Right cardiac atrium (tissue), 5 donors: ENCODE results near the gene NUP153. TPM values are rescaled to one million over a fixed set of nuclear protein-coding genes. Genes with fewer than 3 reads are reported as not detected.

Source experiments
- ATAC-seq, 2 donors: fragments of 200-7000 bp; cut with Tn5 transposase; one replicate each; pipeline versions ENCODE4 v1.8.0 to v1.9.1; 2020; ENCODE audit warnings: moderate library complexity in 2 of 2, mild to moderate bottlenecking in 1 of 2
- DNase-seq, 3 donors: peaks; one replicate each; pipeline ENCODE4 v3.0.0-alpha.2; 2020
- H3K27ac ChIP-seq: one replicate; pipeline ENCODE4 v1.5.1; 2013; ENCODE audit warnings: mild to moderate bottlenecking, low read length, control low read depth, moderate library complexity
- H3K27me3 ChIP-seq: one replicate; pipeline ENCODE4 v1.6.1; 2013; ENCODE audit not compliant: control insufficient read depth, insufficient read depth
- H3K4me1 ChIP-seq: one replicate; pipeline ENCODE4 v1.6.1; 2013; ENCODE audit warnings: low read length; ENCODE audit not compliant: control insufficient read depth, insufficient read depth
- H3K4me3 ChIP-seq: one replicate; pipeline ENCODE4 v1.5.1; 2013; ENCODE audit warnings: low read length, control low read depth
- H3K9me3 ChIP-seq: one replicate; pipeline ENCODE4 v1.6.1; 2013; ENCODE audit warnings: low read length; ENCODE audit not compliant: control insufficient read depth
- WGBS: extraction: QIAGEN DNeasy Blood & Tissue Kit; methylation state at CpG from one replicate; pipeline ENCODE4 v1.1.7; 2013; 5-methylcytosine and 5-hydroxymethylcytosine counted together
- intact Hi-C, 4 donors: fragments of 100-400 bp; cut with DNase I; formaldehyde crosslinking; loops; one replicate each; pipeline versions ENCODE4 v1.11.0 to v1.14.0; 2022 to 2023
- polyA plus RNA-seq: library from polyadenylated mRNA; stranded (reverse); fragments of 200-250 nt; gene quantifications from one replicate; pipeline ENCODE4 v1.2.3, GENCODE V29; 2013
- total RNA-seq, 4 donors: library from RNA; stranded (reverse); fragmentation: NEBNext Ultra II Directional; extraction: Animal tissue kit (Norgen Biotek cat#: 25700); gene quantifications; one replicate each; pipeline ENCODE4 v1.2.1, GENCODE V29; 2021
- donor health status: healthy with polysubstance abuse.
- donor health status: DM: no; HTN: yes; CAD: no.
- donor health status: DM: no; HTN: no; CAD: no.
- donor health status: DM: no; HTN: yes; CAD: no; lungs with severe emphysema.
- donor health status: DM: yes; HTN: yes; CAD: no.

NUP153 gene
- total and polyA plus RNA-seq, 5 donors = 7.5 to 27.2 (median 24.7) TPM

GRCh38 chr6:17687136-17687535 is 19.6 kb downstream of the NUP153 start:
- H3K4me1 ChIP-seq = no peaks in the 10 kb centered on the region
- no peaks in the 10 kb centered on the region for H3K9me3 ChIP-seq
- DNase-seq (no peak), ATAC-seq (no peak)
- no peak overlapping the region for H3K27ac ChIP-seq
- 59% methylated on average over 1 of the region's 1 CpG for WGBS
- H3K27me3 ChIP-seq = no peaks in the 10 kb centered on the region
- intact Hi-C loops = no loop called here
- H3K4me3 ChIP-seq = no peak overlapping the region

GRCh38 chr6:17684134-17684533 is 22.6 kb downstream of the NUP153 start:
- no peaks in the 10 kb centered on the region for H3K27me3 ChIP-seq
- H3K4me3 ChIP-seq = no peak overlapping the region
- no peaks in the 10 kb centered on the region for H3K4me1 ChIP-seq
- ATAC-seq = no peak
- intact Hi-C loops = no loop called here
- no peak overlapping the region for H3K27ac ChIP-seq
- DNase-seq = no peak
- WGBS = 98% methylated on average over 1 of the region's 1 CpG
- no peaks in the 10 kb centered on the region for H3K9me3 ChIP-seq

- Histone ChIP-seq H3K4me1 (peaks cover 2% of the 10 kb centered on the region), H3K4me3 (no peak overlapping the region), H3K27ac (no peak overlapping the region), H3K9me3 (no peaks in the 10 kb centered on the region), H3K27me3 (no peaks in the 10 kb centered on the region)
- intact Hi-C loops = no loop called here
- ATAC-seq = no peak
- DNase-seq = no peak
- 95% methylated on average over 2 of the region's 2 CpGs for WGBS
Observed at GRCh38 chr6:17683428-17683827, 23.3 kb downstream of the NUP153 start.

- intact Hi-C loops = no loop called here
- H3K27me3 ChIP-seq = no peaks in the 10 kb centered on the region
- DNase-seq (no peak), ATAC-seq (no peak)
- H3K9me3 ChIP-seq = no peaks in the 10 kb centered on the region
- no peak overlapping the region for H3K27ac ChIP-seq
- WGBS = 94% methylated on average over 8 of the region's 8 CpGs
- H3K4me1 ChIP-seq = peaks cover 2% of the 10 kb centered on the region
- no peak overlapping the region for H3K4me3 ChIP-seq
Observed at GRCh38 chr6:17679726-17680125, 27.0 kb downstream of the NUP153 start.

DNA sequence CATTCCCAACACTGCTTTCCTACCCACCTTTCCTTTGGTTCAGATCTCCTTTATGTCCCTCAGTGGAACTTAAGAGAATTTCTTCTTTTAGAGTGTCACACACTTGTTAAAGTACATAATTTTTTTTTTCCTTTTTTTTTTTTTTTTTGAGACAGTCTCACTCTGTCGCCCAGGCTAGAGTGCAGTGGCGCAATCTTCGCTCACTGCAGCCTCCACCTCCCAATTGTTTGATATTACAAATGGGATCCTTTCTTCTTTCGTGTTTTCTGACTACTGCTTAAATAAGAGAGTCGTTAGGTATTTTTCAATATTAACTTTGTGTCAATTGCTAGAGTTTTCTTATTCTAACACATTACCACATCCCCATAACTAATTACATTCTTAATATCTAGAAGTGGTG is 29.1 kb downstream of the NUP153 start:
- no peaks in the 10 kb centered on the region for H3K27me3 ChIP-seq
- peaks cover 2% of the 10 kb centered on the region for H3K4me1 ChIP-seq
- H3K27ac ChIP-seq = no peak overlapping the region
- H3K4me3 ChIP-seq = no peak overlapping the region
- intact Hi-C loops = no loop called here
- H3K9me3 ChIP-seq = no peaks in the 10 kb centered on the region
- 93% methylated on average over 5 of the region's 5 CpGs for WGBS
- ATAC-seq = no peak
- no peak for DNase-seq

GRCh38 chr6:17673543-17674254 is 33.0 kb downstream of the NUP153 start:
- no peaks in the 10 kb centered on the region for H3K27me3 ChIP-seq
- no peak overlapping the region for H3K4me3 ChIP-seq
- H3K9me3 ChIP-seq = no peaks in the 10 kb centered on the region
- ATAC-seq = no peak
- H3K4me1 ChIP-seq = peaks cover 2% of the 10 kb centered on the region
- intact Hi-C loops = no loop called here
- no peak overlapping the region for H3K27ac ChIP-seq
- 97% methylated on average over 4 of the region's 4 CpGs for WGBS
- DNase-seq = no peak

- no peaks in the 10 kb centered on the region for H3K27me3 ChIP-seq
- no peak overlapping the region for H3K4me3 ChIP-seq
- DNase-seq (no peak), ATAC-seq (no peak)
- 98% methylated on average over 7 of the region's 7 CpGs for WGBS
- intact Hi-C loops = no loop called here
- no peaks in the 10 kb centered on the region for H3K9me3 ChIP-seq
- H3K4me1 ChIP-seq = no peaks in the 10 kb centered on the region
- no peak overlapping the region for H3K27ac ChIP-seq
Observed at GRCh38 chr6:17672064-17672718, 34.5 kb downstream of the NUP153 start.

DNA sequence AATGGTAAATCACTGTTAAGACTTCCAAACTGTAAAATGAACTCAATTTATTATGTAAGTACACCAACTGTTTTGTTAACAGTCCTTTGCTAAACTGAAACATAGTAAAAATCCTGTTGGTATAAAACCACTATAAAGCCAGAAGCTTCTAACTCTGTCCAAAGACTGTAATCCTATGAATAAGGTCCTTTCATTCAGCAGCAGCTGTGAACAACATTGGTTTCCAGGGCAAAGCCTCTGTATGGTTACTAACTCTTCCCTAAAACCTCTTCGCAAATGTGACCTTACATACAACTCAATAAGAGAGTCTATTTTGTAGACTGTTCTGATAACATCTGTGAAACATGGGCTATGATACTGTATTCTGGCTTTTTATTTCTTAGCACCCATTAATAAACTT is 40.1 kb downstream of the NUP153 start:
- DNase-seq = no peak
- intact Hi-C loops = no loop called here
- WGBS = 87% methylated on average over 1 of the region's 1 CpG
- ATAC-seq = no peak
- Histone ChIP-seq H3K4me3 (no peak overlapping the region), H3K9me3 (no peaks in the 10 kb centered on the region), H3K27me3 (no peaks in the 10 kb centered on the region), H3K27ac (no peak overlapping the region), H3K4me1 (no peaks in the 10 kb centered on the region)

DNA sequence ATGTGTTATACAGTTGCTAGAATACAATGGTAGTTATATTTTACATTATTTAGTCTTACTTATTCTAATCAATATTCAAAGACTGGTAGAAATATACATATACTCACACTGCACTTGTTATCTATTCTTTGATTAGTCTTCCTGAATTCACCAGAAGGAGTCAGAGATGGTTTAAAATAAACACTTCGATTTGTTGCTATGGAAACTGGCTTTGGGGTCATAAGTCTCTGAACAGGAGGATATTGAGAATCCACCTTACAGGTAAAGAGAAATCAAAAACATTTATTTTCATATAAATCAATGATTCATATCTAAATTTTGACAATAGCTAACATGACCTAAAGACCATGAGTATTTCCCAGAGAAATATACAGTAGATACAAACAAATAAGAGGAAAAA is 41.6 kb downstream of the NUP153 start:
- H3K4me1 ChIP-seq = no peaks in the 10 kb centered on the region
- no peak overlapping the region for H3K27ac ChIP-seq
- intact Hi-C loops = no loop called here
- no peaks in the 10 kb centered on the region for H3K9me3 ChIP-seq
- no peaks in the 10 kb centered on the region for H3K27me3 ChIP-seq
- ATAC-seq (no peak), DNase-seq (no peak)
- no peak overlapping the region for H3K4me3 ChIP-seq
- WGBS = 71% methylated on average over 1 of the region's 1 CpG

DNA sequence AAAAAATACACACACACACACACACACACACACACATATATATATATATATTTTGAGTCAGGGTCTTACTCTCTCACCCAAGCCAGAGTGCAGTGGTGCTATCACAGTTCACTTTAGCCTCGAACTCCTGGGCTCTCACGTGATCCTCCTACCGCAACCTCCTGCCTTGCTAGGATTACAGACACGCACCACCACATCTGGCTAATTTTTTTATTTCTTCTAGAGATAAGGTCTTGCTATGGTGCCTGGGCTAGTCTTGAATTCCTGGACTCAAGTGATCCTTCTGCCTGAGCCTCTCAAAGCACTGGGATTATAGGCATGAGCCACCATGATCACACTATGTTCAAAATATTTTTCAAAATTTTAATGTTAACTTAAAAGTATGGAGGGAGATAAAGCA is 43.5 kb downstream of the NUP153 start:
- DNase-seq (no peak), ATAC-seq (no peak)
- no peak overlapping the region for H3K4me3 ChIP-seq
- 91% methylated on average over 4 of the region's 4 CpGs for WGBS
- H3K9me3 ChIP-seq = no peaks in the 10 kb centered on the region
- no peaks in the 10 kb centered on the region for H3K27me3 ChIP-seq
- H3K27ac ChIP-seq = no peak overlapping the region
- intact Hi-C loops = no loop called here
- no peaks in the 10 kb centered on the region for H3K4me1 ChIP-seq

GRCh38 chr6:17662585-17662984 is 44.1 kb downstream of the NUP153 start:
- intact Hi-C loops = no loop called here
- H3K4me1 ChIP-seq = no peaks in the 10 kb centered on the region
- 73% methylated on average over 2 of the region's 2 CpGs for WGBS

More at GRCh38 chr6:17662585-17662984, 44.1 kb downstream of the NUP153 start:
- no peak for ATAC-seq
- Histone ChIP-seq H3K27me3 (no peaks in the 10 kb centered on the region), H3K27ac (no peak overlapping the region), H3K4me3 (no peak overlapping the region), H3K9me3 (no peaks in the 10 kb centered on the region)
- DNase-seq = no peak
